H1 (cell line): ENCODE data around the gene PRKAR1B. TPM values are rescaled to one million over a fixed set of nuclear protein-coding genes. Genes with fewer than 3 reads are reported as not detected.

Experiments
- CTCF ChIA-PET: fragments of 300-600 bp; sonication (Branson Sonifier 250); formaldehyde crosslinking; loops from one replicate; lab custom pipeline; 2021; ENCODE audit not compliant: partially characterized antibody; lab: Charles Lee
- POLR2A ChIA-PET: fragments of 300-600 bp; sonication (Branson Sonifier 250); formaldehyde crosslinking; loops from one replicate; lab custom pipeline; 2021; ENCODE audit warnings: inconsistent platforms; ENCODE audit not compliant: partially characterized antibody; lab: Charles Lee
- DNase-seq, 2 experiments: peaks; one replicate each; pipeline versions ENCODE4 v3.0.0 to v3.0.0-alpha.2; 2010 to 2022; ENCODE audit warnings: low spot score in 2 of 2, low read depth in 1 of 2, mixed read lengths in 1 of 2
- FAIRE-seq: peaks from 2 replicates; lab custom pipeline; 2011; peaks lifted over from hg19 to GRCh38; lab: Jason Lieb, UNC
- H2AFZ ChIP-seq: 2 replicates; pipeline ENCODE4 v1.8.1; 2012; ENCODE audit warnings: low read length, inconsistent platforms
- H2AK5ac ChIP-seq: 2 replicates; pipeline ENCODE4 v1.6.1; 2013; ENCODE audit warnings: low read depth, low read length
- H2BK120ac ChIP-seq: replicated peaks from 2 replicates; pipeline ENCODE3; 2013; ENCODE audit warnings: low read depth, low read length, inconsistent platforms
- H2BK12ac ChIP-seq: 2 replicates; pipeline ENCODE4 v1.6.1; 2013; ENCODE audit warnings: low read depth, low read length
- H2BK15ac ChIP-seq: 2 replicates; pipeline ENCODE4 v1.6.1; 2013; ENCODE audit warnings: low read length
- H2BK20ac ChIP-seq: 2 replicates; pipeline ENCODE4 v1.6.1; 2013; ENCODE audit warnings: low read length
- H2BK5ac ChIP-seq: 2 replicates; pipeline ENCODE4 v1.6.1; 2013; ENCODE audit warnings: low read depth, low read length
- H3K14ac ChIP-seq: 2 replicates; pipeline ENCODE4 v1.6.1; 2013; ENCODE audit warnings: inconsistent platforms; ENCODE audit not compliant: insufficient read length
- H3K18ac ChIP-seq: 2 replicates; pipeline ENCODE4 v1.6.1; 2013; ENCODE audit warnings: low read length; ENCODE audit errors: extremely low read depth
- H3K23ac ChIP-seq: 2 replicates; pipeline ENCODE4 v1.6.1; 2013; ENCODE audit warnings: inconsistent platforms; ENCODE audit not compliant: insufficient read length
- H3K23me2 ChIP-seq: 2 replicates; pipeline ENCODE4 v1.6.1; 2013; ENCODE audit warnings: low read depth, low read length
- H3K27ac ChIP-seq: 2 replicates; pipeline ENCODE4 v1.6.1; 2011; ENCODE audit warnings: low read depth, low read length, inconsistent platforms
- H3K27me3 ChIP-seq, 4 experiments: replicated peaks in 1 of 4; 1 replicate in 1 of 4; 2 replicates in 3 of 4; pipeline versions ENCODE4 v1.6.1 to v1.8.1; 2011 to 2013; ENCODE audit warnings: low read length in 3 of 4, mild to moderate bottlenecking in 3 of 4, inconsistent platforms in 2 of 4, mixed read lengths in 2 of 4, moderate library complexity in 1 of 4; ENCODE audit not compliant: control insufficient read depth in 3 of 4, insufficient read depth in 3 of 4; ENCODE audit errors: extremely low read depth in 1 of 4
- H3K36me3 ChIP-seq, 4 experiments: 2 replicates each; pipeline versions ENCODE4 v1.6.1 to v1.8.1; 2011 to 2013; ENCODE audit warnings: mild to moderate bottlenecking in 4 of 4, low read length in 3 of 4, moderate library complexity in 2 of 4, control low read depth in 1 of 4, inconsistent platforms in 1 of 4; ENCODE audit not compliant: insufficient read depth in 4 of 4, control insufficient read depth in 2 of 4
- H3K4ac ChIP-seq: replicated peaks from 2 replicates; pipeline ENCODE3; 2013; ENCODE audit warnings: low read length, low read depth, mixed read lengths, inconsistent platforms; ENCODE audit not compliant: insufficient read length
- H3K4me1 ChIP-seq, 4 experiments: replicated peaks in 1 of 4; 1 replicate in 1 of 4; 2 replicates in 3 of 4; pipeline versions ENCODE4 v1.6.1 to v1.8.1; 2011 to 2013; ENCODE audit warnings: low read length in 3 of 4, inconsistent platforms in 2 of 4, mixed read lengths in 1 of 4; ENCODE audit not compliant: insufficient read depth in 4 of 4, control insufficient read depth in 3 of 4
- H3K4me2 ChIP-seq, 2 experiments: 2 replicates each; pipeline versions ENCODE4 v1.6.1 to v1.8.1; 2011 to 2013; ENCODE audit warnings: low read depth in 2 of 2, low read length in 2 of 2, control low read depth in 1 of 2, inconsistent platforms in 1 of 2, mild to moderate bottlenecking in 1 of 2; ENCODE audit not compliant: insufficient read depth in 1 of 2
- H3K4me3 ChIP-seq, 4 experiments: fragments of 200-600, 300-600 bp in 1 of 4; sonication (generic), shearing (Covaris generic), sonication (Bioruptor Twin) in 1 of 4; 2 replicates each; pipeline versions ENCODE4 v1.5.1 to v1.8.1; 2011 to 2016; ENCODE audit warnings: low read length in 4 of 4, low read depth in 3 of 4, control low read depth in 2 of 4, inconsistent platforms in 2 of 4, mild to moderate bottlenecking in 2 of 4, mixed read lengths in 1 of 4, moderate library complexity in 1 of 4; ENCODE audit not compliant: insufficient read depth in 2 of 4; ENCODE audit errors: extremely low read depth in 1 of 4
- H3K56ac ChIP-seq: replicated peaks from 2 replicates; pipeline ENCODE3; 2013; ENCODE audit warnings: low read depth, mild to moderate bottlenecking, mixed read lengths, low read length, inconsistent platforms; ENCODE audit not compliant: insufficient read length
- H3K79me1 ChIP-seq: 2 replicates; pipeline ENCODE4 v1.6.1; 2013; ENCODE audit warnings: low read depth, low read length, control low read depth
- H3K79me2 ChIP-seq, 2 experiments: 2 replicates each; pipeline versions ENCODE4 v1.6.1 to v1.8.1; 2012 to 2013; ENCODE audit warnings: low read length in 2 of 2, mild to moderate bottlenecking in 2 of 2, inconsistent platforms in 1 of 2; ENCODE audit not compliant: insufficient read depth in 2 of 2, control insufficient read depth in 1 of 2
- H3K9ac ChIP-seq, 4 experiments: replicated peaks in 1 of 4; 1 replicate in 1 of 4; 2 replicates in 3 of 4; pipeline versions ENCODE4 v1.6.1 to v1.8.1; 2011 to 2013; ENCODE audit warnings: low read depth in 3 of 4, low read length in 3 of 4, control low read depth in 2 of 4, mild to moderate bottlenecking in 2 of 4, moderate library complexity in 2 of 4, inconsistent platforms in 1 of 4; ENCODE audit errors: extremely low read depth in 1 of 4
- H3K9me3 ChIP-seq, 2 experiments: 2 replicates each; pipeline versions ENCODE4 v1.6.1 to v1.8.1; 2012 to 2013; ENCODE audit warnings: mild to moderate bottlenecking in 2 of 2, moderate library complexity in 2 of 2, control low read depth in 1 of 2, inconsistent platforms in 1 of 2, low read depth in 1 of 2, low read length in 1 of 2, mixed read lengths in 1 of 2; ENCODE audit not compliant: insufficient read depth in 2 of 2
- H4K20me1 ChIP-seq, 2 experiments: replicated peaks in 1 of 2; 2 replicates each; pipeline versions ENCODE3 to v1.8.1; 2011 to 2013; ENCODE audit warnings: inconsistent platforms in 2 of 2, low read length in 2 of 2, mild to moderate bottlenecking in 1 of 2; ENCODE audit not compliant: insufficient read depth in 2 of 2, control insufficient read depth in 1 of 2
- H4K5ac ChIP-seq: 2 replicates; pipeline ENCODE4 v1.6.1; 2013; ENCODE audit warnings: low read length, low read depth, mixed read lengths, inconsistent platforms; ENCODE audit not compliant: insufficient read length
- H4K8ac ChIP-seq: 2 replicates; pipeline ENCODE4 v1.8.0; 2013; ENCODE audit warnings: mild to moderate bottlenecking, moderate library complexity, low read length, inconsistent platforms; ENCODE audit not compliant: insufficient read depth; ENCODE audit errors: extremely low read depth
- H4K91ac ChIP-seq: replicated peaks from 2 replicates; pipeline ENCODE3; 2013; ENCODE audit warnings: low read length, mixed read lengths, inconsistent platforms; ENCODE audit not compliant: insufficient read length
- CBX8 ChIP-seq: fragments of 300-800, 300-1000 bp; sonication (generic); IDR thresholded peaks from 2 replicates; pipeline ENCODE4 v1.7.1; 2016; ENCODE audit warnings: low read depth, low read length, borderline replicate concordance
- JUN ChIP-seq: IDR thresholded peaks from 2 replicates; pipeline ENCODE4 v1.6.1; 2011; ENCODE audit warnings: low read depth, mild to moderate bottlenecking, improper control_type of control experiment, low read length
- NRF1 ChIP-seq: IDR thresholded peaks from 2 replicates; pipeline ENCODE4 v1.6.1; 2011; ENCODE audit warnings: mild to moderate bottlenecking, low read depth, low read length, improper control_type of control experiment
- POLR2A ChIP-seq, 2 experiments: IDR thresholded peaks; 1 replicate in 1 of 2; 2 replicates in 1 of 2; pipeline ENCODE4 v1.6.1; 2011; ENCODE audit warnings: low read depth in 2 of 2, low read length in 2 of 2, mild to moderate bottlenecking in 2 of 2; ENCODE audit errors: control extremely low read depth in 1 of 2
- TBP ChIP-seq: IDR thresholded peaks from 2 replicates; pipeline ENCODE4 v1.6.1; 2011; ENCODE audit warnings: low read depth, low read length, improper control_type of control experiment
- WGBS, 2 experiments: shearing (Covaris generic) in 1 of 2; methylation state at CpG; one replicate each; pipeline versions ENCODE4 v1.1.6 to v1.1.7; 2013 to 2015; ENCODE audit warnings: low lambda C conversion rate in 2 of 2, mixed read lengths in 2 of 2, inconsistent platforms in 1 of 2, low coverage in 1 of 2, missing lambda C conversion rate in 1 of 2; ENCODE audit not compliant: insufficient replicate concordance in 2 of 2, insufficient coverage in 1 of 2, insufficient read length in 1 of 2; ENCODE audit errors: extremely low coverage in 1 of 2, missing lambda C conversion rate in 1 of 2; 5-methylcytosine and 5-hydroxymethylcytosine counted together
- polyA plus RNA-seq, 7 experiments: library from polyadenylated mRNA; depleted of rRNA in 3 of 7; stranded (reverse) in 5 of 7; unstranded in 2 of 7; fragments of >200 nt in 5 of 7; fragments of 200-250 nt in 2 of 7; gene quantifications; 1 replicate in 5 of 7; 2 replicates in 1 of 7; 4 replicates in 1 of 7; pipeline versions ENCODE4 v1.2.1 to v1.2.3, GENCODE V29; 2011 to 2013; ENCODE audit warnings: missing spikeins in 2 of 7, mixed read lengths in 2 of 7
- total RNA-seq: library from RNA; stranded (reverse); fragmentation: NEBNext Ultra II Directional; extraction: Animal tissue kit (Norgen Biotek cat#: 25700); gene quantifications from 2 replicates; pipeline ENCODE4 v1.2.1, GENCODE V29; 2021

PRKAR1B gene
- total and polyA plus RNA-seq, 2 of the 8 experiments (the other 6 are each of a cell fraction or from before 2014, with no cell fraction given), result 12.3 to 55.7 TPM

DNA sequence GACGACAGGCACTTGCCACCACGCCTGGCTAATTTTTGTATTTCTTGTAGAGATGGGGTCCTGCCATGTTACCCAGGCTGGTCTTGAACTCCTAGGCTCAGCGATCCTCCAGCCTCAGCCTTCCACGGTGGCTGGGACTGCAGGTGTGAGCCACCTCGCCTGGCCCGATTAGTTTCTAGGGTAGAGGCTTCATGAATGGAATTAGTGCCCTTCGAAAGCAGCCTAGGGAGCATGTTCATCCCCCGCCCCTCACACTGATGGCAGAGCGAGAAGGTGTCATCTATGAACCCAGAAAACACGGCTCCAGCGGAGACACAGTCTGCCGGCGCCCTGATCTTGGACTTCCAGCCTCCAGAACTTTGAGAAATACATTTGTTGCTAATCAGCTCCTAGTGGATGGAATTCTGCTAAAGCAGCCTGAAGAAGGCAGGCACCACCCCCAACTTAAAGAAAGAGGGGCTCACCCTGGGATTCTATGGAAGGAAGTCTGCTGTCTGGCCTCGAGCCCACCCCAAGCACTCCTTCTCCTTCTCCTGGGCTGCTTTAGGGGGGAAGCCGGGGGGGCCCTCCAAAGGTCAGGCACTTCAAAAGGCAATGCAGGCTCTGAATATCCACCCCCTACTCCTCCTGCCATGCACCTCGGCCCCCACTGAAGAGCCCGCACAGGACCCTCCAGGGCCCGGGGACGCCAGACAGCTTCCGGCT, 217.5 kb downstream of the PRKAR1B start:
- H3K9me3 ChIP-seq, result no peaks in the 10 kb centered on the region
- no peak overlapping the region; the same call in 1 of the 2 replicates for H4K8ac ChIP-seq
- ChIA-PET POLR2A (interaction anchor here (0.6 to 1.5 kb wide), 2 partner anchors 10 to 18 kb away, joined by 3 read pairs; no protein-coding TSS in a partner anchor), CTCF (interaction anchor here (0.9 kb wide), 1 partner anchor 62 kb away, joined by 3 read pairs; no protein-coding TSS in a partner anchor)
- H2AFZ ChIP-seq, result no peak overlapping the region
- no peak overlapping the region for H3K4ac ChIP-seq
- H4K20me1 ChIP-seq, result peaks cover 9 to 17% of the 10 kb centered on the region in 2 experiments
- no peak overlapping the region for H3K18ac ChIP-seq
- H2BK20ac ChIP-seq, result no peak overlapping the region
- no peak overlapping the region for H2BK120ac ChIP-seq
- no peak overlapping the region for H3K23ac ChIP-seq
- H3K79me1 ChIP-seq, result no peaks in the 10 kb centered on the region; the same call in none of the 2 replicates
- H2BK12ac ChIP-seq, result no peak overlapping the region
- H4K91ac ChIP-seq, result no peak overlapping the region
- H3K4me3 ChIP-seq, result no peak overlapping the region
- no peak overlapping the region for H4K5ac ChIP-seq
- H3K36me3 ChIP-seq, result peaks cover 0 to 26% (median 9%) of the 10 kb centered on the region in 4 experiments; a peak in 6 of 8 replicates
- no peak for FAIRE-seq
- DNase-seq, result no peak
- no peaks in the 10 kb centered on the region; a peak in 1 of 7 replicates for H3K27me3 ChIP-seq
- no peak overlapping the region for H3K4me2 ChIP-seq
- peaks cover 0 to 31% of the 10 kb centered on the region in 2 experiments; a peak in 3 of 4 replicates for H3K79me2 ChIP-seq
- H3K23me2 ChIP-seq, result no peaks in the 10 kb centered on the region
- H3K56ac ChIP-seq, result no peak overlapping the region
- WGBS, 2 experiments, result 95% methylated on average over 19 of the region's 20 CpGs; no CpG with 5 or more reads in 1 of the 2 experiments
- no peak overlapping the region for H3K27ac ChIP-seq
- no peak overlapping the region for H2BK15ac ChIP-seq
- H3K9ac ChIP-seq, result no peak overlapping the region
- H3K4me1 ChIP-seq, result peaks cover 2 to 21% (median 11%) of the 10 kb centered on the region in 4 experiments
- H3K14ac ChIP-seq, result no peak overlapping the region
- no peak overlapping the region for H2AK5ac ChIP-seq
- TF ChIP-seq NRF1 (no peak), CBX8 (no peak), POLR2A (IDR thresholded peaks at IDR 0.05; ENCODE audit: control extremely low read depth in 1 of 2, low read depth in 2 of 2, low read length in 2 of 2) (no peak), JUN (no peak), TBP (no peak)
- TF ChIP-seq, all 59 proteins: peak for 0
- H2BK5ac ChIP-seq, result no peak overlapping the region
